GM18520 (cell line): ENCODE results near the gene KDM4B.
A peak's percentile ranks its signal among the peaks of the same experiment; 100 is the strongest.
"Not testable (repeated sequence)": the region's sequence is repeated elsewhere in the genome, so short reads cannot be mapped to it uniquely, and the experiment has no call there.

Source experiments
- ATAC-seq: cut with Tn5 transposase; IDR thresholded peaks from one replicate; pipeline ENCODE4 v1.9.1; 2021; ENCODE audit not compliant: unreplicated experiment

The KDM4B gene

GRCh38 chr19:5012688-5013457, 44.0 kb downstream of the KDM4B start:
- ATAC-seq = no peak

GRCh38 chr19:5013761-5014160, 44.8 kb downstream of the KDM4B start:
- ATAC-seq = no peak

GRCh38 chr19:5014941-5015340, 46.0 kb downstream of the KDM4B start:
- ATAC-seq = no peak

- no peak for ATAC-seq
Observed at GRCh38 chr19:5016268-5016667, 47.4 kb downstream of the KDM4B start.

- no peak for ATAC-seq
Observed at GRCh38 chr19:5016781-5017180, 47.9 kb downstream of the KDM4B start.

GRCh38 chr19:5017235-5017634, 48.3 kb downstream of the KDM4B start:
- no peak for ATAC-seq

- no peak for ATAC-seq
Observed at GRCh38 chr19:5018224-5019015, 49.5 kb downstream of the KDM4B start.

- no peak for ATAC-seq
Observed at GRCh38 chr19:5020368-5020767, 51.5 kb downstream of the KDM4B start.

GRCh38 chr19:5021046-5021445, 52.1 kb downstream of the KDM4B start:
- ATAC-seq = no peak

GRCh38 chr19:5022066-5022860, 53.4 kb downstream of the KDM4B start:
- no peak for ATAC-seq

GRCh38 chr19:5023128-5023571, 54.2 kb downstream of the KDM4B start:
- ATAC-seq = no peak

- no peak for ATAC-seq
Observed at GRCh38 chr19:5024282-5024681, 55.4 kb downstream of the KDM4B start.

- ATAC-seq = no peak
Observed at GRCh38 chr19:5025027-5025426, 56.1 kb downstream of the KDM4B start.

GRCh38 chr19:5026706-5027273, 57.9 kb downstream of the KDM4B start:
- ATAC-seq = no peak

- ATAC-seq = no peak
Observed at GRCh38 chr19:5028229-5028886, 59.4 kb downstream of the KDM4B start.

GRCh38 chr19:5029596-5029995, 60.7 kb downstream of the KDM4B start:
- ATAC-seq = not testable (repeated sequence)

- ATAC-seq = no peak
Observed at GRCh38 chr19:5030136-5030820, 61.4 kb downstream of the KDM4B start.

GRCh38 chr19:5030822-5031221, 61.9 kb downstream of the KDM4B start:
- no peak for ATAC-seq

- peak; percentile 54 for ATAC-seq
Observed at GRCh38 chr19:5031231-5032100, 62.6 kb downstream of the KDM4B start.
